ENCODE data around the gene ZNF555. TPM values are rescaled to one million over a fixed set of nuclear protein-coding genes. Genes with fewer than 3 reads are reported as not detected.
"Not testable (repeated sequence)": the region's sequence is repeated elsewhere in the genome, so short reads cannot be mapped to it uniquely, and the experiment has no call there.

Gene ZNF555
- total and polyA plus RNA-seq, 9 of the 15 experiments (the other 6 are each of a cell fraction or from before 2014, with no cell fraction given): 2.0 to 6.7 (median 5.4) TPM

- WGBS (ENCODE audit: insufficient coverage, low coverage, missing lambda C conversion rate): 82% methylated on average over 13 of the region's 13 CpGs
- POLR2A ChIA-PET: interaction anchor here (0.6 to 0.7 kb wide), 2 partner anchors 9 to 47 kb away, joined by 3 read pairs; no protein-coding TSS in a partner anchor
- Histone ChIP-seq H3K9ac (ENCODE audit: insufficient read depth in 1 of 2, low read depth in 2 of 2, low read length in 2 of 2) (peak overlapping the region in 1 of 2 experiments; percentile 69; a peak in 2 of 4 replicates), H3K9me1 (ENCODE audit: control insufficient read depth, insufficient read depth, low read length) (no peaks in the 10 kb centered on the region), H3K27me3 (ENCODE audit: control insufficient read depth in 2 of 2, insufficient read depth in 2 of 2, low read length in 2 of 2) (no peaks in the 10 kb centered on the region), H2AFZ (ENCODE audit: low read depth, low read length) (no peak overlapping the region), H3K9me3 (replicated peaks; ENCODE audit: control insufficient read depth, insufficient read depth, low read depth, low read length) (peaks cover 3% of the 10 kb centered on the region; the same call in 1 of the 2 replicates), H3K36me3 (ENCODE audit: control insufficient read depth, insufficient read depth, low read length) (peaks cover 12% of the 10 kb centered on the region; the same call in 2 of the 3 replicates), H3K79me2 (ENCODE audit: control insufficient read depth, insufficient read depth, low read length) (peaks cover 60% of the 10 kb centered on the region), H3K4me1 (replicated peaks in 1 of 2; ENCODE audit: control insufficient read depth in 2 of 2, insufficient read depth in 2 of 2, low read length in 2 of 2) (peaks cover 6 to 29% of the 10 kb centered on the region in 2 experiments; a peak in 4 of 5 replicates), H3K4me3 (no peak overlapping the region), H3K27ac (ENCODE audit: extremely low read depth, low read depth, low read length) (no peak overlapping the region), H3K4me2 (ENCODE audit: insufficient read depth, low read length) (no peak overlapping the region), H4K20me1 (replicated peaks; ENCODE audit: control insufficient read depth, insufficient read depth, low read length) (0 out of 2 replicates have a peak, but pooled peaks cover 4% of the 10 kb centered on the region)
- no peak for FAIRE-seq
- no peak for ATAC-seq
- in situ Hi-C loops (cut with MboI) (no loop called here), intact Hi-C loops (cut with micrococcal nuclease) (no loop called here)
- CTCF ChIA-PET (ENCODE audit: low intra/inter-chr PET ratio): no interaction called here
- no peak for DNase-seq (ENCODE audit: extremely low read depth in 1 of 4, low spot score in 3 of 4)
- TF ChIP-seq C11orf30 (IDR thresholded peaks at IDR 0.05; ENCODE audit: low read depth): 0 out of 2 replicates have a peak, but pooled peaks have one; percentile 12
- no peak for TF ChIP-seq ZNF263 (CRISPR knock-in tag; IDR thresholded peaks at IDR 0.05; ENCODE audit: borderline replicate concordance)
- TF ChIP-seq ZNF830 (CRISPR knock-in tag; IDR thresholded peaks at IDR 0.05): no peak
- no peak for TF ChIP-seq SPI1 (IDR thresholded peaks at IDR 0.05; ENCODE audit: borderline replicate concordance, low read depth, low read length)
- no peak for TF ChIP-seq ZNF449 (CRISPR knock-in tag; IDR thresholded peaks at IDR 0.05)
- no peak for TF ChIP-seq SRSF7 (optimal IDR thresholded peaks at IDR 0.05; ENCODE audit: low read depth, low read length)
- TF ChIP-seq ZNF695 (CRISPR knock-in tag; IDR thresholded peaks at IDR 0.05): no peak
- TF ChIP-seq CEBPG (CRISPR knock-in tag; IDR thresholded peaks at IDR 0.05): no peak
- 0 out of 4 replicates have a peak, but pooled peaks of 1 of the 2 experiments have one; percentile 10 for TF ChIP-seq CEBPG (tag; conservative IDR thresholded peaks at IDR 0.05 in 1 of 2, IDR thresholded peaks at IDR 0.05 in 1 of 2)
- TF ChIP-seq THRB (CRISPR knock-in tag; conservative IDR thresholded peaks at IDR 0.05): no peak
- BruUV-seq (replicated peaks): no TSS peak
These were observed 61.4 kb downstream of the ZNF555 start for GRCh38 chr19:2902590-2903218.

- H3K27me3 ChIP-seq (ENCODE audit: control insufficient read depth in 2 of 2, insufficient read depth in 2 of 2, low read length in 2 of 2); H4K20me1 ChIP-seq (replicated peaks; ENCODE audit: control insufficient read depth, insufficient read depth, low read length); CTCF ChIA-PET (ENCODE audit: low intra/inter-chr PET ratio); BruUV-seq (replicated peaks); H3K9me1 ChIP-seq (ENCODE audit: control insufficient read depth, insufficient read depth, low read length); H3K4me3 ChIP-seq; DNase-seq (ENCODE audit: extremely low read depth in 1 of 4, low spot score in 3 of 4); intact Hi-C loops (cut with micrococcal nuclease); H2AFZ ChIP-seq (ENCODE audit: low read depth, low read length); H3K9ac ChIP-seq (ENCODE audit: insufficient read depth in 1 of 2, low read depth in 2 of 2, low read length in 2 of 2); H3K4me2 ChIP-seq (ENCODE audit: insufficient read depth, low read length); H3K9me3 ChIP-seq (replicated peaks; ENCODE audit: control insufficient read depth, insufficient read depth, low read depth, low read length); ATAC-seq; FAIRE-seq; in situ Hi-C loops (cut with MboI); H3K27ac ChIP-seq (ENCODE audit: extremely low read depth, low read depth, low read length): not testable (repeated sequence)
- 90% methylated on average over 12 of the region's 13 CpGs for WGBS (ENCODE audit: insufficient coverage, low coverage, missing lambda C conversion rate)
- H3K4me1 ChIP-seq (replicated peaks in 1 of 2; ENCODE audit: control insufficient read depth in 2 of 2, insufficient read depth in 2 of 2, low read length in 2 of 2): peaks cover 6 to 30% of the 10 kb centered on the region in 2 experiments; a peak in 4 of 5 replicates
- peaks cover 12% of the 10 kb centered on the region; the same call in 2 of the 3 replicates for H3K36me3 ChIP-seq (ENCODE audit: control insufficient read depth, insufficient read depth, low read length)
- POLR2A ChIA-PET: interaction anchor here (0.6 to 0.7 kb wide), 2 partner anchors 9 to 47 kb away, joined by 3 read pairs; no protein-coding TSS in a partner anchor
- H3K79me2 ChIP-seq (ENCODE audit: control insufficient read depth, insufficient read depth, low read length): peaks cover 65% of the 10 kb centered on the region
These were observed 62.1 kb downstream of the ZNF555 start for GRCh38 chr19:2903326-2903725.

Measured in K562 (cell line).